Parathyroid adenoma (tissue), 2 donors: ENCODE results near the gene BET1L.
A peak's percentile ranks its signal among the peaks of the same experiment; 100 is the strongest.

Source experiments
- H2AFZ ChIP-seq: fragments of 300-600 bp; sonication (generic); one replicate; pipeline ENCODE4 v1.7.0; 2017; ENCODE audit warnings: antibody characterized with exemption, mild to moderate bottlenecking
- H3K27ac ChIP-seq: fragments of 300-600 bp; sonication (generic); one replicate; pipeline ENCODE4 v1.7.0; 2017
- H3K27me3 ChIP-seq: fragments of 300-600 bp; sonication (generic); one replicate; pipeline ENCODE4 v1.7.0; 2017; ENCODE audit warnings: low read length; ENCODE audit not compliant: control insufficient read depth, insufficient read depth
- H3K36me3 ChIP-seq: fragments of 300-600 bp; sonication (generic); one replicate; pipeline ENCODE4 v1.7.0; 2017; ENCODE audit warnings: low read length; ENCODE audit not compliant: control insufficient read depth, insufficient read depth
- H3K4me1 ChIP-seq: fragments of 300-600 bp; sonication (generic); one replicate; pipeline ENCODE4 v1.7.0; 2017; ENCODE audit warnings: control low read depth
- H3K4me2 ChIP-seq: fragments of 300-600 bp; sonication (generic); one replicate; pipeline ENCODE4 v1.7.0; 2017; ENCODE audit warnings: low read length
- H3K4me3 ChIP-seq: fragments of 300-600 bp; sonication (generic); one replicate; pipeline ENCODE4 v1.7.0; 2017; ENCODE audit warnings: low read depth, low read length
- H3K79me2 ChIP-seq: fragments of 300-600 bp; sonication (generic); one replicate; pipeline ENCODE4 v1.7.0; 2017; ENCODE audit warnings: control low read depth
- H3K9ac ChIP-seq: fragments of 300-600 bp; sonication (generic); one replicate; pipeline ENCODE4 v1.7.0; 2017; ENCODE audit warnings: mild to moderate bottlenecking
- H3K9me3 ChIP-seq: fragments of 300-600 bp; sonication (generic); one replicate; pipeline ENCODE4 v1.7.0; 2017; ENCODE audit warnings: low read length; ENCODE audit not compliant: control insufficient read depth
- TF ChIP-seq, protein P1 (sequence below): fragments of 300-600 bp; sonication (generic); IDR thresholded peaks from one replicate; pipeline ENCODE4 v1.7.0; 2017; ENCODE audit warnings: antibody characterized with exemption, mild to moderate bottlenecking
- donor health status: primary hyperparathyroidism.

Gene BET1L

DNA sequence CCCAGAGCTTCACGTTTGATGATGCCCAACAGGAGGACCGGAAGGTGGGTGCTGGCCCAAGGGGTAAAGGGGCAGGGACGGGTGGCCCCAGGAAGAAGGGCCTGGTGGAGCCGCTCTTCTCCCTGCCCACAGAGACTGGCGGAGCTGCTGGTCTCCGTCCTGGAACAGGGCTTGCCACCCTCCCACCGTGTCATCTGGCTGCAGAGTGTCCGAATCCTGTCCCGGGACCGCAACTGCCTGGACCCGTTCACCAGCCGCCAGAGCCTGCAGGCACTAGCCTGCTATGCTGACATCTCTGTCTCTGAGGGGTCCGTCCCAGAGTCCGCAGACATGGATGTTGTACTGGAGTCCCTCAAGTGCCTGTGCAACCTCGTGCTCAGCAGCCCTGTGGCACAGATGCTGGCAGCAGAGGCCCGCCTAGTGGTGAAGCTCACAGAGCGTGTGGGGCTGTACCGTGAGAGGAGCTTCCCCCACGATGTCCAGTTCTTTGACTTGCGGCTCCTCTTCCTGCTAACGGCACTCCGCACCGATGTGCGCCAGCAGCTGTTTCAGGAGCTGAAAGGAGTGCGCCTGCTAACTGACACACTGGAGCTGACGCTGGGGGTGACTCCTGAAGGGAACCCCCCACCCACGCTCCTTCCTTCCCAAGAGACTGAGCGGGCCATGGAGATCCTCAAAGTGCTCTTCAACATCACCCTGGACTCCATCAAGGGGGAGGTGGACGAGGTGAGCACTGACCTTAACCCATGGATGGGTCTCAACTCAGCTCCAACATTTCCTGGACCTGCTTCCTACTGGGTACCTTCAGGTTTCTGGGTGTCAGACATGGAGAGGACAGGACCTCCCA, 2.3 kb upstream of the BET1L start:
- Histone ChIP-seq H3K4me1 (peaks cover 8% of the 10 kb centered on the region), H3K36me3 (no peaks in the 10 kb centered on the region), H2AFZ (no peak overlapping the region), H3K4me2 (peak overlapping the region; percentile 74), H3K27ac (no peak overlapping the region), H3K79me2 (peaks cover 7% of the 10 kb centered on the region), H3K9ac (no peak overlapping the region), H3K27me3 (no peaks in the 10 kb centered on the region), H3K9me3 (no peaks in the 10 kb centered on the region), H3K4me3 (peak overlapping the region; percentile 95)
- TF ChIP-seq, protein P1, sequence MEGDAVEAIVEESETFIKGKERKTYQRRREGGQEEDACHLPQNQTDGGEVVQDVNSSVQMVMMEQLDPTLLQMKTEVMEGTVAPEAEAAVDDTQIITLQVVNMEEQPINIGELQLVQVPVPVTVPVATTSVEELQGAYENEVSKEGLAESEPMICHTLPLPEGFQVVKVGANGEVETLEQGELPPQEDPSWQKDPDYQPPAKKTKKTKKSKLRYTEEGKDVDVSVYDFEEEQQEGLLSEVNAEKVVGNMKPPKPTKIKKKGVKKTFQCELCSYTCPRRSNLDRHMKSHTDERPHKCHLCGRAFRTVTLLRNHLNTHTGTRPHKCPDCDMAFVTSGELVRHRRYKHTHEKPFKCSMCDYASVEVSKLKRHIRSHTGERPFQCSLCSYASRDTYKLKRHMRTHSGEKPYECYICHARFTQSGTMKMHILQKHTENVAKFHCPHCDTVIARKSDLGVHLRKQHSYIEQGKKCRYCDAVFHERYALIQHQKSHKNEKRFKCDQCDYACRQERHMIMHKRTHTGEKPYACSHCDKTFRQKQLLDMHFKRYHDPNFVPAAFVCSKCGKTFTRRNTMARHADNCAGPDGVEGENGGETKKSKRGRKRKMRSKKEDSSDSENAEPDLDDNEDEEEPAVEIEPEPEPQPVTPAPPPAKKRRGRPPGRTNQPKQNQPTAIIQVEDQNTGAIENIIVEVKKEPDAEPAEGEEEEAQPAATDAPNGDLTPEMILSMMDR, result no peak

DNA sequence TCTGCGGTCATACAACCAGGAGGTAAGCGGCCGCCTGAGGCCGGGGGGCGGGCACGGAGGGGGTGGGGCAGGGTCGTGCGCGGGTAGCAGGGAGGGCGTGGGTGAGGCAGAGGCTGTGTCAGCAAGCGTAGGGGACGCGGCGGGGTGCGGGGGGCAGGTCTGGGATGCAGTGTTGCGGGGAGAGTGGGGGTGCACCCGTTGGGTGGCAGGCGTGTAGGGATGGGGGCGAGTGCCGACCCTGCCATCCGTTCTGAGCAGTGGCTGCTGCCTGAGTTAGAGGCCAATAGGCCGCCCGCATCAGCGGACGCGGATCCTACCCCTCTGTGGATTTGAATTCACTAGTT, 1.7 kb upstream of the BET1L start:
- H3K79me2 ChIP-seq, result peaks cover 7% of the 10 kb centered on the region
- peaks cover 8% of the 10 kb centered on the region for H3K4me1 ChIP-seq
- no peaks in the 10 kb centered on the region for H3K36me3 ChIP-seq
- H3K27ac ChIP-seq, result peak overlapping the region; percentile 93
- H3K4me3 ChIP-seq, result peak overlapping the region; percentile 95
- TF ChIP-seq, protein P1, result no peak
- no peaks in the 10 kb centered on the region for H3K27me3 ChIP-seq
- no peak overlapping the region for H3K9ac ChIP-seq
- H2AFZ ChIP-seq, result peak overlapping the region; percentile 75
- no peaks in the 10 kb centered on the region for H3K9me3 ChIP-seq
- H3K4me2 ChIP-seq, result peak overlapping the region; percentile 74

DNA sequence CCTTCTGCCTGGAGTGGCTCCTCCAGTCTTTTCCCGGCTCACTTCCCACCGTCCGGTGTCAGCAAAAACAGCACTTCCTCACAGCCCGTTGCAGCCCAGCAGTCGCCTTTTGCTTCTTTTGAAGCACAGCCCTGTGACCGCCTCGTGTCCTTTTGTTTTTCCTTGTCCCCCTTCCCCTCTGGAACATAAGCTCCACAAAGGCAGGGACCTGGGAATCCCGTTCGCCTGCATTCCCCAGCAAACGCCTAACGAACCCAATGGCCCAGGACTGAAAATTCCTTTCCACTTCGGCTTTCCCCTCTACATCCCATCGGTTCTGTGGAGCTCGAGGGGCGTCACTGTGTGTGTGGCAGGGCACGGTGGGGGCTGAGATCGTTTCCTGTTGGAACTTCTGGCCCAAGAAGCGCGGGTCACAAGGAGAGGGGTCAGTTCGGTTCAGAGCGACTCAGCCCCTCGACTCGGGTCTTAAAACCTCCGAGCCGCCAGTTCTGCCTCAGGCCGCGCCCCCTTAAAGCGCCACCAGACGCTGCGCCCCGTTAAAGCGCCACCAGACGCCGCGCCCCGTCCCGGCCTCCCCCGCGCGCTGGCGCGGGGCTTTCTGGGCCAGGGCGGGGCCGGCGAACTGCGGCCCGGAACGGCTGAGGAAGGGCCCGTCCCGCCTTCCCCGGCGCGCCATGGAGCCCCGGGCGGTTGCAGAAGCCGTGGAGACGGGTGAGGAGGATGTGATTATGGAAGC, 1.1 kb upstream of the BET1L start:
- Histone ChIP-seq H3K27me3 (no peaks in the 10 kb centered on the region), H3K4me3 (peak overlapping the region; percentile 95), H3K79me2 (peaks cover 7% of the 10 kb centered on the region), H3K9ac (peak overlapping the region; percentile 68), H2AFZ (peak overlapping the region; percentile 75), H3K27ac (peak overlapping the region; percentile 93), H3K9me3 (no peaks in the 10 kb centered on the region), H3K4me1 (peaks cover 8% of the 10 kb centered on the region), H3K36me3 (no peaks in the 10 kb centered on the region), H3K4me2 (peak overlapping the region; percentile 74)
- TF ChIP-seq, protein P1, result no peak

DNA sequence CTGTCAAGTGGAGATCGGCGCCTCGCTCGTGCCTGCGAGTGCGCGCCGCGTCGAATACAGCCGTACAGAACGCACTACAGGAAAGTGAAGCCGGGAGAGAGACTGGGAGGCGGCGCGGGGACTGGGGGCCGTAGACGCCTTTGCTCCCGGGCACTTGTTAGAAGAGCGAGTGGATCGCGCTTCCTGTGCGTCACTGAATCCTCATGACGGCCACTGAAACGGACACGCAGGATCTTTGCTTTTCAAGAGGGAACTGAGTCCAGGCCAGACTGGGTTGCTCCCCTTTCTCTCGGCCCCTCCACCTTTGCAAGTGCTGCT, 623 bp upstream of the BET1L start:
- Histone ChIP-seq H3K4me2 (peak overlapping the region; percentile 74), H3K79me2 (peaks cover 7% of the 10 kb centered on the region), H3K9ac (peak overlapping the region; percentile 68), H3K9me3 (no peaks in the 10 kb centered on the region), H3K27me3 (no peaks in the 10 kb centered on the region), H3K4me3 (peak overlapping the region; percentile 95), H3K4me1 (peaks cover 8% of the 10 kb centered on the region), H2AFZ (peak overlapping the region; percentile 75), H3K36me3 (no peaks in the 10 kb centered on the region), H3K27ac (peak overlapping the region; percentile 93)
- TF ChIP-seq, protein P1, result no peak
